SH-SY5Y (cell line): ENCODE data around the gene KLHL14.

Experiments
- GATA2 ChIP-seq: IDR thresholded peaks from 2 replicates; pipeline ENCODE4 v1.6.1; 2011; ENCODE audit warnings: mild to moderate bottlenecking, low read depth, low read length
- GATA3 ChIP-seq: IDR thresholded peaks from 2 replicates; pipeline ENCODE4 v1.6.1; 2011; ENCODE audit warnings: low read depth, mild to moderate bottlenecking, low read length, moderate library complexity

Gene KLHL14

DNA sequence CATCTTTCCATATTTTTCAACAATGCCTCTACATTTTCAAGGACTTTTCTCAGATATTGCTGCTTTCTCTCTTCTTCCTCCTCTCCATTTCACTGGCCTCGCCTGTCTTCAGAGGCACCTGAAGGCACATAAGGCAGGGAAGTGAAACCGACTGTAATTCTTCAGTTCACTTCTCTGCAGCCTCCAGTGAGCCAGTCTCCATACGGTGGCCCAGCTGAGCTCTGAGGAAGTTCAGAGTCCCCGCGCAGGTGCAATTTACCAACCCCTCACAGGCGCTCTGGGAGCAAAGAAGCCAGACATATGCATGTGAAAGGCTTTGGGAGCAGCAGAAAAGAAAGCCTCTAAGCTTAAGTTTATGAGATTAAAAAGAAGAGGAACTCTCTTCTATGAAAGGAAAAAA is 12.4 kb downstream of the KLHL14 start:
- TF ChIP-seq GATA2 (no peak), GATA3 (no peak)

- no peak for TF ChIP-seq GATA2
- no peak for TF ChIP-seq GATA3
These were observed 13.1 kb downstream of the KLHL14 start for GRCh38 chr18:32759611-32760167.

GRCh38 chr18:32754508-32755263 is 18.1 kb downstream of the KLHL14 start:
- TF ChIP-seq GATA3, result no peak
- TF ChIP-seq GATA2, result no peak

DNA sequence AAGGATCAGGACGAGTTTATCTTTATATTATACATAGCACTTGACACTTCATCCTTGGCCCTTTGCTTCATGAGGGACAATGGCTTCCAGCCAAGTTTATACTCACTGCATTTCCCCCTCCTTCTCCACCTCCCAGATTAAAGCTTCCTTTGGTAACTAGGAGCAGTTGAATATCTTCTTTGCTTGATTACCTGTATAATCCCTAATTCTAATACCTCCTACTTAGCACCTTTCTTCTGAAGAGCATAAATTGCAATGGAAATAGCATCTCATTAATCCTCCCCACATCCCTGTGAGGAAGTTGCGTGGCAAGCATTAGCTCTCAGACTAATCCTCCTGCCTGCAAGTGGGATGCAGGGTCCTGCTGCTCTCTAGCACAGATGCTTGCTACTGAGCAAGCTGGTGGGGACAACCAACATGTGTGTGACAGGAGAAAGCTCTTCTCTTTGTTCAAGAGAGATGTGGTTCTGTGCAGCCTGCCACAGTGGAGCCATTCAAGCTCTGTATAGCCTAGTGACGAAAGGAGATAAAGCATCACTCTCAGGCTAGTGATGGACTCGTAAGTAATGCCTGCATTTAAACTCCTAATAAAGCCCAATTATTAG is 19.1 kb downstream of the KLHL14 start:
- TF ChIP-seq GATA3 (no peak), GATA2 (no peak)

DNA sequence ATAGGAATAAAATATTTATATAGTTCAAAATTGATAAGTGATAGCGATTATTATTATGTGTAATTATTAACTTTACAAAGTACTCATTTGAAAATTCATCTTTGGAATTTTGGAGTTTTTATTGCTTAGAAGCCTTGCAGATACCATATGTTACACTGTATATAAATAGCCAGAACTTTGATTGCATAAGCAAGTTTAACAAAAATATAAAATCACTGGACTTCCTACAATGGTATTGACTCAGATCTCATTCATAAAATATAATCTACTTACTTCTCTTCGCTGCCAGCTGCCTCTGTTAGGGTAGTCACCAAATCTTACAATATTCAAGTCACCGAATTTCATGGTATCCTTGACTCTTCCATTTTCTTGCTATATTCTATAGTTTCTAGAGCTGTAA is 22.5 kb downstream of the KLHL14 start:
- TF ChIP-seq GATA2 (no peak), GATA3 (no peak)

DNA sequence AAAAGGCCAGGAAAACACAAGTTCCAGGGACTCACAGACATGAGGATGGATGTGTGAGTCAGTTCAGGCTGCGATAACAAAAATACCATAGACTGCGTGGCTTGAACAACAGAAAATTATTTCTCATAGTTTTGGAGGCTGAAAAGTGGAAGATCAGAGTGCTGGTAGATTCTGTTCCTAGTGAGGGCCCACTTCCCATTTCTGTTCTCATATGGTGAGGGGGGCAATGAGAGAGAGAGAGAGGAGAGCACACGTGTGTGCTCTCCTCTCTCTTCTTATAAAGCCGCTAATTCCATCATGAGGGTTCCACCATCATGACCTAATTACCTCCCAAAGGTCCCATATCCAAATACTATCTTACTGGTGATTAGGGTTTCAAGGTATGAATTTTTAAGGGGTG is 23.0 kb downstream of the KLHL14 start:
- TF ChIP-seq GATA3 (no peak), GATA2 (no peak)

- TF ChIP-seq GATA2 (no peak), GATA3 (no peak)
These were observed 30.2 kb downstream of the KLHL14 start for GRCh38 chr18:32742579-32742978.

DNA sequence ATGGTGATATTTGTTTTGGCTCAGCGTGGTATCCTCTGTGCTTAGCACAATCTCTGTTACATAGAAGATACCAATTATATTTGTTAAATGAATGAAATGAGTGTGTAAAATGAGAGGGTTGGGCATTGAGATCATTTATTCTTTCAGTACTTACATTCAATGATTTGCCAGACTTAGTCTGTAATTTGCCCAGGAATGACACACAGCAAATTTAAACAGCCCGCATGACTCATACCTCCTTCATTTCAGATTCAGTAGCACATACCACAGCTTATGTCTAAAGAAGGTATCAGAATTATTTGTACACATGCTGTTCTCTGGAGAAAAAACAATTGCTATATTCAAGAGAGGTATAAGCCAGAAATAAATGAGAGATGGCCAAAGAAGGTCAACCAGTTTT is 37.0 kb downstream of the KLHL14 start:
- no peak for TF ChIP-seq GATA2
- no peak for TF ChIP-seq GATA3

- no peak for TF ChIP-seq GATA2
- TF ChIP-seq GATA3, result no peak
These were observed 38.4 kb downstream of the KLHL14 start for GRCh38 chr18:32734442-32734841.

- TF ChIP-seq GATA2 (no peak), GATA3 (no peak)
These were observed 40.7 kb downstream of the KLHL14 start for GRCh38 chr18:32732165-32732564.

DNA sequence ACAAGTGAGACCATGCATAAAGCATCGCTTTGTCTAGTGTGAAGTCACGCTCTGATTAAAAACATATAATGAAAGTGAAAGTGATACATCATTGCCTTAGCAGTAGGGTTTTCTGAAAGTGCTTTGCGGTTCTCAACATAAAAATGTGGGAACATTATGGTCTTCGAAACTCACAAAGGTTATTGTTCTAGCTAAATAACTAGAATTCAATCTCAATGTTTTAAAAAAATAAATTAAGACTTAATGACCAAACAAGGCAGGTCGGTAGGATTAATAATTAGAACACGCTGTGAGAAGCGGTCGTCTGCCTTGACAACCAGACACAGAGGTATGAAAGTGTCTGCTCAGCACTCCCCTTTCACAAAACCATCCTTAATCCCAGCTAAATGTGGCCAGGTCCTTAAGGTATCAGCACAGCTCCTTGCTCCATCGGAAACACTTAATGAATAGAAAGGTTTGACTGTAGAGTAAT is 42.2 kb downstream of the KLHL14 start:
- no peak for TF ChIP-seq GATA2
- TF ChIP-seq GATA3, result no peak

DNA sequence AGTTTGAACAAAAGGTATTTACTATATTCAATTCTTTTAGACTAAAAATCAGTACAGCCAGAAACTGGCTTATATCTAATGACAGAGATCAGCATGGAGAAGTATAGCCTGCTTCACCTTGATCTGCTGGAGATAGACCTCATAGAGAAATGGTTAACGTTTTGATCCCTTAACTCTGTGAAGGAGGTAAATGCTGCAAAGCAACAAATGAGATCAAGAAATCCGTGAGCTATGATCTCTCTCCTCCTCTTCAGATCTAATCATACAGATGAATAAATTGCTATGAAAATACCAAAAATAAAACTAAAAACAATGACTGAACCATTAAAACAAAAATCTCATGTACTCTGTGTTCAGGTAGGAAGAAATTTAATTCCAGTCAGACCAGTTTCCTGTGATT is 42.8 kb downstream of the KLHL14 start:
- TF ChIP-seq GATA2, result no peak
- TF ChIP-seq GATA3, result no peak

DNA sequence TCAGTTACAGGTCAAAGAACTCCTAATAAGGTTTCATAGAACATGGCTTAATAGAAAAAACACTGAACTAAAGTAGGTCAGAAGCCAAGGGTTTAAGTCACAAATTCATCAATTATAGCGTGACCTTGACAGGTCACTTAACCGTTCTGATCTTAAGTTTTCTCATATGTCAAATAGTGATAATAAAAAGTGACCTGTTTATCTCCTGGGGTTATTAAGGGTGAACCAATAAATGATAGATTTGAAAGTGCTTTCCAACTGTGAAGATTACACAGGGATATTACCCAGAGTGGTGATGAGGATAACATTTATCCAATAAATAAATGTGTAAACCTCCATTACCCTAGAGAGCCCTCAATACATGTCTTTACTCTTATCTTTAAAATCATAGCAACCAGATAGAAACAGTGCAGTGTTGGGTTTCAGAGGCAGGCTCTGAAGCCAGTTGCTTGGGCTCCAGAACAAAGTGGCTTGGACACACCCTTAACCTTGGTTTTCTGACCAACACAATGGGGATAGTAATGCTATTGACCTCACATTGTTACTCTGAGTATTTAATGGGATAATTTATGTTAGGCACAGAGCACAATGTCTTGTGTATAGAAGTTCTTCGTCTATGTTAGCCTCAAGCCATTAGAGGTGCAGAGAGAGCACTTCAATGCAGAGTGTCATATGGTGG is 48.6 kb downstream of the KLHL14 start:
- no peak for TF ChIP-seq GATA2
- TF ChIP-seq GATA3, result no peak

DNA sequence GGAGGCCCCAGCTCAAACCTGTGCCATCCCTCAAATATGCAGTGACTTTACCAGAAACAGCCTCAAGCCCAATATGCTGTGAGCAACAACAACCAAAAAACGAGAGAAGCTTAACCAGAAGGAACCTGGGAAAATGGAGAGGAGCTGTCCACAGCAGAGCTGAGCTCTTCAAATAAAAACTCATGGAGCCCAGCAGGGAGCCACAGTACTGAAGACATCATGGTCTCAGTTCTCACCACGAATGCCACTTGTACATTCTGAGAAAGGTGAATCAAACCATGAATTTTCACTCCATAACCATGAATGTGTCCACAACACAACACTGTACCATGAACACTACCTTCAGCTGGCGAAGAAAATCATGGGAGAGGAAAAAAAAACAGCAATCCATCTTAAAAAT is 50.5 kb downstream of the KLHL14 start:
- TF ChIP-seq GATA3, result no peak
- no peak for TF ChIP-seq GATA2
